ENCODE results near the gene SNHG17. TPM values are rescaled to one million over a fixed set of nuclear protein-coding genes. Genes with fewer than 3 reads are reported as not detected.

Gene SNHG17
- polyA plus RNA-seq, 1 experiment: 41.4 TPM

DNA sequence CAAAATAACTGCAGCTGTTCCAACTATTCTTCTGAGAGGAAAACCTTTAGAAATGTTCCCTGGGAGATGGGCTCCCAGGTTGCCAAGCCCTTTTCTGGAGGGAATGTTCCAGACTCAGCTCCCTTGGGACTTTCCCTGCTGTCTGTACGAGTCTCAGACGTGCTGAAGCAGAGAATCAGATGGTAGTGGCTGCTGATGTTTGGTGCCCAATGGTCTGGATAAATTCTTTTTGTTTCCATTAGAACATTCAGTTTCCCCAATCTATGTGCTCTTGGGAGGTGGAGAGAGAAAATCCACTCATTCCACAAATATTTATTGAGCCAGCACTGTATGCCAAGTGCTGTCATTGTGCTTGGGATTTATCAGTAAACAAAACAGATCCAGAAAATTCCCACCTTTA, 40.0 kb downstream of the SNHG17 start:
- no peak for TF ChIP-seq CTCF (IDR thresholded peaks at IDR 0.05; ENCODE audit: insufficient read depth, low read depth, low read length)
- H3K4me3 ChIP-seq (ENCODE audit: low read depth, low read length): no peak overlapping the region
- no peak for DNase-seq (ENCODE audit: low read depth)
- peaks cover 7% of the 10 kb centered on the region for H3K27me3 ChIP-seq (ENCODE audit: control insufficient read depth, insufficient read depth, low read length)
- ChIA-PET POLR2A (no interaction called here), CTCF (interaction anchor here (0.6 to 1.7 kb wide), 3 partner anchors 38 to 567 kb away, joined by 3 to 5 read pairs (median 3); no protein-coding TSS in a partner anchor)
- no peaks in the 10 kb centered on the region for H3K36me3 ChIP-seq (ENCODE audit: control insufficient read depth, insufficient read depth, low read length)

DNA sequence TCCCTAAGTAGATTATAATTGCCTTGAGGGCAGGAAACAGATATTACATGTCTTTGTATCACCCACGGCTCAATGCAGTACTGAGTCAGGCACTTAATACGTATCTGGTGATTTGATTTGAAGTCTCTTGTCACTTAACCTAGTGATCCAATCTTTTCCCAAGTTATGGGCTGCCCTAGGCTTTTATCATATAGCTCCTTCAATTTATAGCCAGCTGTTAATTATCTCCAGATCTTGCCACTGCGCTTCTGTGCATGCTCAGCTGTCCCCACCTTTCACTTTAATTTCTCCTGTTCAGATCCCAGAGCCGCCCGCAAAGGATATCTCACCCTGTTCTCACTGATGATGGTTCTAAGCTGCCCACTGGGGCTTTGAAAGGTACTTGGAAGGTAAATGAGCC, 41.9 kb downstream of the SNHG17 start:
- H3K36me3 ChIP-seq (ENCODE audit: control insufficient read depth, insufficient read depth, low read length): no peaks in the 10 kb centered on the region
- TF ChIP-seq CTCF (IDR thresholded peaks at IDR 0.05; ENCODE audit: insufficient read depth, low read depth, low read length): no peak
- no peak for DNase-seq (ENCODE audit: low read depth)
- POLR2A ChIA-PET: no interaction called here
- peaks cover 14% of the 10 kb centered on the region for H3K27me3 ChIP-seq (ENCODE audit: control insufficient read depth, insufficient read depth, low read length)
- H3K4me3 ChIP-seq (ENCODE audit: low read depth, low read length): no peak overlapping the region
- CTCF ChIA-PET: interaction anchor here (1.1 to 1.2 kb wide), 2 partner anchors 10 to 15 kb away, joined by 3 to 5 read pairs; no protein-coding TSS in a partner anchor

DNA sequence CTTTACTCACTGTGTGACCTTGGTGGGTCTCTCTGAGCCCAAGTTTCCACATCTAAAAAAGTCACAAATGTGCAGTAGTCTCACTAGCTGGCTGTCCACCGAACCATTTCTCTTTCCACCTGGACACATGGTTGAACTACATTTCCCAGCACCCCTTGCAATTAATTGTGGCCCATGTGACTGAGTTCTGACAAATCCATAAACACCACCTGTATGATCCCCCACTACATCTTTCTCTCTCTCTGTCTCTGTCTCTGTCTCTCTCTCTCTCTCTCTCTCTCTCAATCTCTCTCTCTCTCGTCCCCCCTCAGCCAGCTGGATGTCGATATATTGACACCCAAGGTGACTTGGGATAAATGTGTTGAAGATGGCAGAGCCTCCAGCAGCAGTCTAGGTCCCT, 42.8 kb downstream of the SNHG17 start:
- TF ChIP-seq CTCF (IDR thresholded peaks at IDR 0.05; ENCODE audit: insufficient read depth, low read depth, low read length): no peak
- no peak for DNase-seq (ENCODE audit: low read depth)
- ChIA-PET POLR2A (no interaction called here), CTCF (interaction anchor here (0.9 to 1.4 kb wide), 4 partner anchors 10 to 36 kb away, joined by 3 to 6 read pairs (median 4); no protein-coding TSS in a partner anchor)
- Histone ChIP-seq H3K27me3 (ENCODE audit: control insufficient read depth, insufficient read depth, low read length) (peaks cover 14% of the 10 kb centered on the region), H3K4me3 (ENCODE audit: low read depth, low read length) (no peak overlapping the region), H3K36me3 (ENCODE audit: control insufficient read depth, insufficient read depth, low read length) (no peaks in the 10 kb centered on the region)

DNA sequence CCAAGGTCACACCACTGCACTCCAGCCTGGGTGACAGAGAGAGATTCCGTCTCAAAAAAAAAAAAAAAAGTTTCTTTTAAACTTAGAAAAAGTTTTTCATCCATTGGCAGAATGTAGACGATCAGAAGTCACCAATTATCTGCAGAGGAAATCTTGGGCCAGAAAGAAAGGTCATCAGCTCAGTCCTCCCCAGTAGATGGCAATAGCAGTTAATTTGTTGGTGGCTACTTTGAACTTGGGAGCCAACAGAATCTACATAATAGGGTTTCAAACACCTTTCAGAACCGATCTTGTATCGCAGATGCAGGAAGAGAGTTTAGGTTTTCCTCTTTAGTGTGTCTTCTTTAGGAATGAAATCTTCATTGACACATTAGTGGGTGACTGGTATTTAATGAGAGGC, 47.2 kb downstream of the SNHG17 start:
- no peak for DNase-seq (ENCODE audit: low read depth)
- TF ChIP-seq CTCF (IDR thresholded peaks at IDR 0.05; ENCODE audit: insufficient read depth, low read depth, low read length): no peak
- CTCF ChIA-PET: interaction anchor here (0.6 kb wide), 1 partner anchor 1404 kb away, joined by 3 read pairs; no protein-coding TSS in a partner anchor
- Histone ChIP-seq H3K27me3 (ENCODE audit: control insufficient read depth, insufficient read depth, low read length) (peaks cover 15% of the 10 kb centered on the region), H3K36me3 (ENCODE audit: control insufficient read depth, insufficient read depth, low read length) (no peaks in the 10 kb centered on the region), H3K4me3 (ENCODE audit: low read depth, low read length) (no peak overlapping the region)
- POLR2A ChIA-PET: interaction anchor here (0.7 kb wide), 1 partner anchor 34 kb away, joined by 4 read pairs; no protein-coding TSS in a partner anchor

GRCh38 chr20:38386851-38387250, 48.3 kb downstream of the SNHG17 start:
- DNase-seq (ENCODE audit: low read depth): no peak
- no peak for TF ChIP-seq CTCF (IDR thresholded peaks at IDR 0.05; ENCODE audit: insufficient read depth, low read depth, low read length)
- H3K27me3 ChIP-seq (ENCODE audit: control insufficient read depth, insufficient read depth, low read length): peaks cover 14% of the 10 kb centered on the region
- CTCF ChIA-PET: no interaction called here
- POLR2A ChIA-PET: no interaction called here
- H3K36me3 ChIP-seq (ENCODE audit: control insufficient read depth, insufficient read depth, low read length): no peaks in the 10 kb centered on the region
- no peak overlapping the region for H3K4me3 ChIP-seq (ENCODE audit: low read depth, low read length)

Data from BJ (cell line).